Gastroesophageal sphincter (tissue), 3 donors: ENCODE measurements around the gene TEAD2.

Experiments used
- POLR2AphosphoS5 ChIP-seq: sonication (generic); formaldehyde crosslinking; IDR thresholded peaks from one replicate; pipeline ENCODE4 v1.6.1; 2017; ENCODE audit warnings: antibody characterized with exemption
- TF ChIP-seq, protein P1 (sequence below), 4 experiments: fragments of 200-600 bp in 2 of 4; fragments of 450-650 bp in 2 of 4; sonication (generic) in 1 of 4; IDR thresholded peaks; one replicate each; pipeline ENCODE4 v1.5.1; 2017 to 2019; ENCODE audit warnings: antibody characterized with exemption in 4 of 4, mild to moderate bottlenecking in 2 of 4, moderate library complexity in 2 of 4

- TF ChIP-seq, protein P1, sequence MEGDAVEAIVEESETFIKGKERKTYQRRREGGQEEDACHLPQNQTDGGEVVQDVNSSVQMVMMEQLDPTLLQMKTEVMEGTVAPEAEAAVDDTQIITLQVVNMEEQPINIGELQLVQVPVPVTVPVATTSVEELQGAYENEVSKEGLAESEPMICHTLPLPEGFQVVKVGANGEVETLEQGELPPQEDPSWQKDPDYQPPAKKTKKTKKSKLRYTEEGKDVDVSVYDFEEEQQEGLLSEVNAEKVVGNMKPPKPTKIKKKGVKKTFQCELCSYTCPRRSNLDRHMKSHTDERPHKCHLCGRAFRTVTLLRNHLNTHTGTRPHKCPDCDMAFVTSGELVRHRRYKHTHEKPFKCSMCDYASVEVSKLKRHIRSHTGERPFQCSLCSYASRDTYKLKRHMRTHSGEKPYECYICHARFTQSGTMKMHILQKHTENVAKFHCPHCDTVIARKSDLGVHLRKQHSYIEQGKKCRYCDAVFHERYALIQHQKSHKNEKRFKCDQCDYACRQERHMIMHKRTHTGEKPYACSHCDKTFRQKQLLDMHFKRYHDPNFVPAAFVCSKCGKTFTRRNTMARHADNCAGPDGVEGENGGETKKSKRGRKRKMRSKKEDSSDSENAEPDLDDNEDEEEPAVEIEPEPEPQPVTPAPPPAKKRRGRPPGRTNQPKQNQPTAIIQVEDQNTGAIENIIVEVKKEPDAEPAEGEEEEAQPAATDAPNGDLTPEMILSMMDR (IDR thresholded peaks at IDR 0.05), result no peak
- TF ChIP-seq POLR2AphosphoS5, result no peak
Observed at GRCh38 chr19:49380391-49380790, 18.2 kb upstream of the TEAD2 start.
